Activated CD8-positive, alpha-beta T cell treated with anti-CD3 and anti-CD28 coated beads for 36 hours (primary cell): Measurements from ENCODE around the gene ZNF625. TPM values are rescaled to one million over a fixed set of nuclear protein-coding genes. Genes with fewer than 3 reads are reported as not detected.
A peak's percentile ranks its signal among the peaks of the same experiment; 100 is the strongest.

Experiments
- ATAC-seq: fragments of 200-7000 bp; cut with Tn5 transposase; one replicate; pipeline ENCODE4 v1.10.0; 2021; ENCODE audit warnings: mild to moderate bottlenecking, moderate library complexity
- CTCF ChIA-PET: fragments of 350-600 bp; sonication (Branson Sonifier 250); formaldehyde crosslinking; loops from one replicate; lab custom pipeline; 2021; ENCODE audit warnings: antibody characterized with exemption; lab: Charles Lee
- POLR2A ChIA-PET: fragments of 350-600 bp; sonication (Branson Sonifier 250); formaldehyde crosslinking; loops from one replicate; lab custom pipeline; 2021; ENCODE audit warnings: antibody characterized with exemption; lab: Charles Lee
- DNase-seq: peaks from one replicate; pipeline ENCODE4 v3.0.0-alpha.2; 2020
- H3K27ac Mint-ChIP-seq: one replicate; pipeline ENCODE4 v1.8.0; 2021; ENCODE audit warnings: mild to moderate bottlenecking, mixed read lengths
- H3K27me3 Mint-ChIP-seq: one replicate; pipeline ENCODE4 v1.8.0; 2021; ENCODE audit warnings: mixed read lengths
- H3K36me3 Mint-ChIP-seq: one replicate; pipeline ENCODE4 v1.8.0; 2021; ENCODE audit warnings: low read depth, mixed read lengths
- H3K4me1 Mint-ChIP-seq: one replicate; pipeline ENCODE4 v1.8.0; 2021; ENCODE audit warnings: low read depth, mixed read lengths
- H3K4me3 Mint-ChIP-seq: one replicate; pipeline ENCODE4 v1.8.0; 2021; ENCODE audit warnings: mild to moderate bottlenecking, moderate library complexity, mixed read lengths
- H3K9me3 Mint-ChIP-seq: one replicate; pipeline ENCODE4 v1.8.0; 2021; ENCODE audit warnings: mixed read lengths
- intact Hi-C: fragments of 100-400 bp; cut with micrococcal nuclease; formaldehyde crosslinking; loops from one replicate; pipeline ENCODE4 v1.10.0; 2022
- total RNA-seq, 2 experiments: library from RNA; stranded (reverse); gene quantifications; one replicate each; pipeline ENCODE4 v1.2.3, GENCODE V29; 2021
- TF ChIP-seq, protein P1 (sequence below): fragments of 200-600 bp; IDR thresholded peaks from one replicate; pipeline ENCODE4 v1.8.0; 2022; ENCODE audit warnings: antibody characterized with exemption, mild to moderate bottlenecking

ZNF625 gene
- total RNA-seq, result 1 to 10 TPM; 3.9 to 4.6 TPM

DNA sequence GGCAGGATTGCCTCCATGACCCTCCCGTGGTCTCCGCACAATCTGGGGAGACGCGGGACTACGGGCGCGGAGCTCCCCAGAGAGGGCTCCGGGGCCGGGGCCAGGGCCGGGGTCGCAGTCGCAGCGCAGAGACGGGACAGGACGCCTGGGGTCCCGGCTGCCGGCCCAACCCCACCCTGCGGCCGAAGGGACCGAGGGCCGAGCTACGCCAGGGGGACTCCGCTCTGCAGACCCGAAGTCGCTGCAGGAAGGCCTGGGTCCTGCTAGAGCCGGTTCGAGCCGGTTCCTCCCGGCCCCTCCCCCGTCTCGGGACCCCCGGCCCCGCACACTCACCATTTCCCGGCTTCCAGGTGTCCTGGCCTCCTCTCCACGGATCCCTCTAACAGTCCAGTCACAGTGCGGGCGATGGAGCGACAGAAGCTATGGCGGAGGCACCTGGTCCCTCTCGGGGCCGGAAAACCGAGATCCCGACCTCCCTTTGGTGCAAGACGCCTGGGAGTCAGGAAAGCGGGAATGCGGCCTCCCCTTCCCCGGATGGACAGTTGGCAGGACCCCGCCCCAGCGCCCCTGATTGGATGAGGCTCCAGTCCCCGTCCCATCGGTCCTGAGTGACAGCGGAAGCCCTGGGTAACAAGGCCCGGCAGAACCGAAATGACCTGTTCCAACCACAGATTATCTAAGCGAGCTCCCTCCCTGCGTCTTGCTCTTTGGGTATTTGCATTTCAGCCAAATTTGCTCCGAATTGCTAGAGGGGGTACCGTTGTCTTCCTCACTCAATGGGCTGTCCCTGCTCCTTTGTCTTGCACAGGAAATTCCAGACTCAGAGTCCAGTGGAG, at the start of gene ZNF625:
Gene ZNF625, minus strand, starts transcription at position 512 of the 836 bp plus-strand sequence. Its CDS starts 176 bp downstream, at position 336.
- Mint-ChIP-seq H3K36me3 (peaks cover 4% of the 10 kb centered on the region), H3K4me1 (peaks cover 15% of the 10 kb centered on the region), H3K9me3 (no peaks in the 10 kb centered on the region), H3K4me3 (peak within 1 kb of the TSS; percentile 89), H3K27ac (peak within 1 kb of the TSS; percentile 80), H3K27me3 (peaks cover 3% of the 10 kb centered on the region)
- ATAC-seq (peak; percentile 89), DNase-seq (peak; percentile 72)
- intact Hi-C loops, result no loop called here
- CTCF ChIA-PET, result interaction anchor here (1.1 to 1.9 kb wide), 6 partner anchors 16 to 674 kb away, joined by 3 to 10 read pairs (median 7); partner anchors contain the start of gene ZNF20
- TF ChIP-seq, protein P1, sequence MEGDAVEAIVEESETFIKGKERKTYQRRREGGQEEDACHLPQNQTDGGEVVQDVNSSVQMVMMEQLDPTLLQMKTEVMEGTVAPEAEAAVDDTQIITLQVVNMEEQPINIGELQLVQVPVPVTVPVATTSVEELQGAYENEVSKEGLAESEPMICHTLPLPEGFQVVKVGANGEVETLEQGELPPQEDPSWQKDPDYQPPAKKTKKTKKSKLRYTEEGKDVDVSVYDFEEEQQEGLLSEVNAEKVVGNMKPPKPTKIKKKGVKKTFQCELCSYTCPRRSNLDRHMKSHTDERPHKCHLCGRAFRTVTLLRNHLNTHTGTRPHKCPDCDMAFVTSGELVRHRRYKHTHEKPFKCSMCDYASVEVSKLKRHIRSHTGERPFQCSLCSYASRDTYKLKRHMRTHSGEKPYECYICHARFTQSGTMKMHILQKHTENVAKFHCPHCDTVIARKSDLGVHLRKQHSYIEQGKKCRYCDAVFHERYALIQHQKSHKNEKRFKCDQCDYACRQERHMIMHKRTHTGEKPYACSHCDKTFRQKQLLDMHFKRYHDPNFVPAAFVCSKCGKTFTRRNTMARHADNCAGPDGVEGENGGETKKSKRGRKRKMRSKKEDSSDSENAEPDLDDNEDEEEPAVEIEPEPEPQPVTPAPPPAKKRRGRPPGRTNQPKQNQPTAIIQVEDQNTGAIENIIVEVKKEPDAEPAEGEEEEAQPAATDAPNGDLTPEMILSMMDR, result no peak
- POLR2A ChIA-PET, result interaction anchor here (0.6 to 1.5 kb wide), 4 partner anchors 8 to 169 kb away, joined by 3 to 4 read pairs (median 3); no protein-coding TSS in a partner anchor

DNA sequence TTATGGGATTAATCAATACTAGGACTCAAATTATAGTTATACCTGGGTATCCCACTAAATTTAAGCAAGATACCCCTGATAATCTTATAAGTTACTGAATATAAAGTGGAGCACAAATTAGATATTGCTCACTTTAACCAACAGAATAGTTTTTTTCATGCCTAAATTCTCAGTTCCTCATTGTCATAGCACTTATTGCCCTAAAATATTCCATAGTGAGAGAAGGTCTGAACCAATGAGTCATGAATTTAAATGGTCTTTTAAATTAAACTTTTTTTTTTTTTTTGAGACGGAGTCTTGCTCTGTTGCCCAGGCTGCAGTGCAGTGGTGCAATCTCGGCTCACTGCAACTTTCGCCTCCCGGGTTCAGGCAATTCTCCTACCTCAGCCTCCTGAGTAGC, 48.8 kb upstream of the ZNF625 start:
- intact Hi-C loops, result no loop called here
- Mint-ChIP-seq H3K9me3 (peaks cover 35% of the 10 kb centered on the region), H3K27ac (no peak overlapping the region), H3K27me3 (no peaks in the 10 kb centered on the region), H3K36me3 (peaks cover 38% of the 10 kb centered on the region), H3K4me1 (peaks cover 5% of the 10 kb centered on the region), H3K4me3 (no peak overlapping the region)
- CTCF ChIA-PET, result no interaction called here
- POLR2A ChIA-PET, result no interaction called here
- ATAC-seq (no peak), DNase-seq (no peak)
- TF ChIP-seq, protein P1, result no peak

DNA sequence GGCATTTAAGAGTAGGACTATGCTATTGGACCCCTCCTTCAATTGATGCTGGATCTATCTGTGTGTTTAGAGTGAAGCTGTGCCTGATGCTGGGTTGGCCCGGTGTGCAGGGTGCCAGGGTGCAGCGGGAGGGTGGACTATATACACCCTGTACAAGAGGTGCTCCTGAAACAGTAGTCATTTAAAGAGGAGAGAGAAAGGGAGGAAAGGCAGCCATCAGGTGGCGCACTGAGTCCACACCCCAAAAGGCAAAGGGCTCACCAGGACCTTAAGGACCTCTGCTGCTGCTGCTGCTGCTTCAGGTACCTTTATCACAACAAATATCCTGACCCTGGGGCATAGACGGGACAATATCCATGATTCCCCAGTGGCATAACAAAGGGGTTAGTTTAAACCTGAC, 45.7 kb upstream of the ZNF625 start:
- H3K27ac Mint-ChIP-seq, result no peak overlapping the region
- H3K27me3 Mint-ChIP-seq, result no peaks in the 10 kb centered on the region
- no peak overlapping the region for H3K4me3 Mint-ChIP-seq
- TF ChIP-seq, protein P1, result no peak
- ATAC-seq (peak; percentile 89), DNase-seq (peak; percentile 83)
- peaks cover 21% of the 10 kb centered on the region for H3K9me3 Mint-ChIP-seq
- peaks cover 27% of the 10 kb centered on the region for H3K36me3 Mint-ChIP-seq
- H3K4me1 Mint-ChIP-seq, result peaks cover 16% of the 10 kb centered on the region
- ChIA-PET POLR2A (no interaction called here), CTCF (no interaction called here)
- intact Hi-C loops, result loop anchor here (5.0 kb wide), 1 partner anchor 145 kb away; no protein-coding TSS in a partner anchor

DNA sequence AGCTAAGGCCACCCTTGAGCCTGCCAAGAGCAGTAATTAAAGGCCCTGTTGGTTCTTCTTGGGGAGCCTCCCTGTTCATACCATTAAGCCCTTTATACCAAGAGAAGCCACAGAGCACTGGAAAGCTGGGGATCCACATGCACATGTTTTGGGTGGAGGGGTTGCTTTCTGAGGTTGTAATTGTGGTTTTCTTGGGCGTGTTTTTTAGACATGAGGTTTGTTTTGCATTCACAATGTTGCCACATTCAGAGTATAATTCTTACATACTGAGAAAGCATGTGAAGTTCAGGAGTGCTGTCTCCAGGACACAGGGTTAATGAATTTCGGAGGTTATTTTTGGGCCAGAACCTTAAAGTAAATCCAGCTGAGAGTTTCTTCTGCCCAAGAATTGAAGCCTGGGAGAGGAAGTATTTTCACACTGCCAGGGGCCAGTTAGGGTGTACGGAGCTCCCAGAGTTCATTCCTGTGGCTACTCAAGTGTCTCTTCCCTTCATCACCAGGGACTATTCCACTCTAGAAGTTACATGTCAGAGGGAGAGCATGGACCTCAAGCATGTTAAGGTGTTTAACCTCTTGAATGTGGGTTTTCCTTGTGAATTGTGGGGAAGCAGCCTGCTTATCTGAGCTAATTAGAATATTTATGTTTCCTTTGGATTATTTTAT, 43.4 kb upstream of the ZNF625 start:
- DNase-seq (no peak), ATAC-seq (no peak)
- Mint-ChIP-seq H3K4me3 (no peak overlapping the region), H3K36me3 (peaks cover 33% of the 10 kb centered on the region), H3K27me3 (no peaks in the 10 kb centered on the region), H3K9me3 (peaks cover 16% of the 10 kb centered on the region), H3K27ac (no peak overlapping the region), H3K4me1 (peaks cover 22% of the 10 kb centered on the region)
- intact Hi-C loops, result loop anchor here (5.0 kb wide), 1 partner anchor 147 kb away; no protein-coding TSS in a partner anchor
- TF ChIP-seq, protein P1, result no peak
- ChIA-PET CTCF (no interaction called here), POLR2A (no interaction called here)
